GM19035 (cell line): ENCODE data around the gene ARNT2.
"Not testable (repeated sequence)": the region's sequence is repeated elsewhere in the genome, so short reads cannot be mapped to it uniquely, and the experiment has no call there.

Source experiments
- ATAC-seq: cut with Tn5 transposase; IDR thresholded peaks from one replicate; pipeline ENCODE4 v1.9.1; 2021; ENCODE audit not compliant: unreplicated experiment

ARNT2 gene

DNA sequence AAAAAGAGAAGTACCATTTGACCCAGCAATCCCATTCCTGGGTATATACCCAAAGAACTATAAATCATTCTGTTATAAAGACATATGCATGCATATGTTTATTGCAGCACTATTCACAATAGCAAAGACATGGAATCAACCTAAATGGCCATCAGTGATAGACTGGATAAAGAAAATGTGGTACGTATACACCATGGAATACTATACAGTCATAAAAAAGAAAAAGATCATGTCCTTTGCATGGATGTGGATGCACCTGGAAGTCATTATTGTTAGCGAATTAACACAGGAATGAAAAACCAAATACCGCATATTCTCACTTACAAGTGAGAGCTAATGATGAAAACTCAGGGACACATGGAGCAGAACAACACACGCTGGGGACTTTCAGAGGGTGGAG lies 106.8 kb downstream of the ARNT2 start:
- ATAC-seq = not testable (repeated sequence)

DNA sequence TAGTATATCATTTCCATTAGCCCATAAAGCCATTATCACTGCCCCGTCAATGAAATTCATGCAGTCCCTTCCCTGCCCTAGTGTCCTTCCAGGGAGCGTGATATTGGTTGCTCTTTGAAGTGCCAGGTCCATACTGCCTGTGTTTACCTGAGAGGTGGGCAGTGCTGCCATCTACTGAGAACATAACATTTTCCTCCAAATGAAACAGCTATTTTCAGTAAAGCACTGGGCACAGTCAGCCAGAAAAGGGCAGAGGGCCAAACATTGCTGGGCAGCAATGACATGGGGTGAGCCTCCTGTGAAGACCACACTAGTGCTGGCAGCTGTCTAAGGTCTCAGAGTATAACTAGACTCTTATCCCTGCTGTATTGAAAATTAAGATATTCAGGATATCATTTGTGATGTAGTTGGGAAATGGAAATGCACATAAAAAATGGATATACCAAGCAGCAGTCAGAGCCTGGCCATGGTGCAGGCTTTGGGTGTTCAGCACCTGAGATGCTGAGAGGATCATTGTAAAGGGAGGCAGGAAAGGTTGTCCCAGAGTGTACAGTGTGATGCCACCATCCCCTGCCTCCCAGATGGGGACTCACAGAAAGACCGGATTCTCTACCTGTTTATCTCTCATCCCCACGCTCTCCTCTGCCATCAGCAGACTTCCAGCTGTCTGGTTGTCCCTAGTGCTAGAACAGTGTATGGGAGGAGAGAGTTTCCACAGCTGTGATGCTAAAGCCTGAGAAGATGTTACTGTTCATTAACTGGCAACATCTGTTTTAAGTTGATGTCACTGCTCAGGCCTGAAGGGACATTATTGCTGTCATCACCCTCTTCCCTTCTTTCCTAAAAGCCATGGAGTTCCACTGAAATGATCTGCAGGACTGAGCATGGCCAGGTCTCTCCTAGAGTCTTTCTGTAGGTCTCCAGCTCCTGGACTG lies 108.8 kb downstream of the ARNT2 start:
- ATAC-seq = no peak

DNA sequence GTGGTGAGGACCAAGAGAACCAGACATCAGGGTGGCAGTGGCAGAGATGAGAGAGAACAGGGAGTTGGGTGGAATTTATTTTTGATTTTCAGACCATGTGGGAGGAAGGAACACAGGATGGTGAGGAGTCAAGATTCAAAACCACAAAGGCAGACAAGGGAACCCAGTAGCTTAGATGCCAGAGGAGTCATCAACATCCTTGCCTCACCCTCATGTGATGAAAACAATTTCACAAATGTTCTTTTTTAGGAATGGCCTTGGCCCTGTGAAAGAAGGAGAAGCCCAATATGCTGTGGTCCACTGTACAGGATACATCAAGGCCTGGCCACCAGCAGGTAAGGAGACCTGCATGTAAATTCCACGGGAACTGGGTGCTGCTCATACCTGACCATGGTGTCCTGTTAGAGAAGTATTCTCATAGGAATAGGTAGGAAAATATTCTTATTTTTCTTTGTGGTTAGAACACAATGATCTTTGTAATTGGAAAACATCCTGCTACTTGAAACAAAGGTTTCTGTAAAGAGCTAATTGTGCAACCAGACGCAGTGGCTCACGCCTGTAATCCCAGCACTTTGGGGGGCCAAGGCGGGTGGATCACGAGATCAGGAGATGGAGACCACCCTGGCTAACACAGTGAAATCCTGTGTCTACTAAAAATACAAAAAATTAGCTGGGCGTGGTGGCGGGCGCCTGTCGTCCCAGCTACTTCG lies 110.0 kb downstream of the ARNT2 start:
- no peak for ATAC-seq

DNA sequence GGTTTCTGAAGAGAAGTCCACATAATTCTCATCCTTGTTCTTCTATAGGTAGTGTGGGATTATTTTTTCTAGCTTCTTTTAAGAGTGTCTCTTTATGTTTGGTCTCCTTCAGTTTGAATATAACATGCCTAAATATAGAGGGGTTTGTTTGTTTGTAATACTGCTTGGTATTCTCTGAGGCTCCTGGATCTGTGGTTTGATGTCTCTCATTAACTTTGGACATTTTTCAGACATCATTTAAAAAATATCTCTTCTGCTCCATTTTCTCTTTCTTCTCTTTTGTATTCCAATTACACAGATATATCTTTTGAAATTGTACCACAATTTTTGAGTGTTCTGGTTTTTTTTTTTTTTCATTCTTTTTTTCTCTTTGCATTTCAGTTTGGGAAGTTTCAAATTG lies 113.1 kb downstream of the ARNT2 start:
- no peak for ATAC-seq

DNA sequence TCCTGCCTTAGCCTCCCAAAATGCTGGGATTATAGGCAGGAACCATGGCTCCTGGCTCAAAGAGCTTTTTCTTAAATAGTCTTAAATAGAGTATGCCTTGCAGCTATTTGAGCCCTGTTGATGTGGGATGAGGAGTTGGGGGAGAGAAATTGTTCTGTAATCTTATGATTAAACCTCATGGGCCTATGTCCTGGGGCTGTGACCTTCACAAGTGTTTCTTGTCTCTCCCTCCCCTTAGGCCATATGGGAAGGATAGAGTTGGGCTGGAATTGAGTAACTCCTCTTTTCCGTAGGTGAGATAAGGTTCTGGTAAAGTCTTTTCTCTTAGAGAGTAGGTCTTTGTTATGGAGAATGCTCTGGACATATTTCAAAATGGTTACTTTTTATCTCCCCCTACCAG lies 114.3 kb downstream of the ARNT2 start:
- no peak for ATAC-seq

DNA sequence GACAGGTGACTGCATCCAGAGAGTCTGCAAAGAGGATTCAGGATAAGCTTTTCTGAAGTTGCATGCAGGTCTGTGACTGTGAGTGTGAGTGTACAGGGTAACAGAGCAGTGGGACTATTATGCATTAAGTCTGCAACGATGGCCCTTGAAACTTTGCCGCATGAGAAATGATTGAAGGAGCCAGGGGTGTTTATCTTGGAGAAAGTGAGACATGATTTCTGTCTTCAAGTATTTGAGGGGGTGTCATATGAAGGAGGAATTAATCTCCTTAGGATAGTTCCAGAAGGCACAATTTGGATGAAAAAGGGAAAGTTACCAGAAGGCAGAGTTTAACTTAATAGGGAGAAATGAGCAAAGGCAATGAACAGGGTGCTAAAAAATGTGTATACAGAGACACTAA lies 119.6 kb downstream of the ARNT2 start:
- ATAC-seq = no peak

DNA sequence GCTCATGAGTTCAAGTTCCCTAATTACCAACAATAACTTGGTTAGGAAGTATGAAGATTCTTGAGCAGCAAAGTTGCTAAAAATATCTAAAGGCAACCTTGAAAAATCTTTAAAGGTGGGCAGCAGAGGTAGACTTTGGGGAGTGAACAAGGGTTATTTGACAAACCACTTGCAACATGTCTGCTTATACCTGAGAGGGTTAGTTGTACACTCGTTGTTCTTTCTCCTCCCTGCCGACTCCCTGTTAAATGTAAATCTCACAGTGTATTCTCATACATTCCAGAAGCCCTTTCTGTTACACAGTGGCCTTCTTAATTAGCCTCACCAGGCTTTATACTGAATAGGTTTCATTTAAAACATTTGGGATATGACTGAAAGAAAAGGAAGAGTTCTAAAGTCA lies 121.7 kb downstream of the ARNT2 start:
- ATAC-seq = no peak

DNA sequence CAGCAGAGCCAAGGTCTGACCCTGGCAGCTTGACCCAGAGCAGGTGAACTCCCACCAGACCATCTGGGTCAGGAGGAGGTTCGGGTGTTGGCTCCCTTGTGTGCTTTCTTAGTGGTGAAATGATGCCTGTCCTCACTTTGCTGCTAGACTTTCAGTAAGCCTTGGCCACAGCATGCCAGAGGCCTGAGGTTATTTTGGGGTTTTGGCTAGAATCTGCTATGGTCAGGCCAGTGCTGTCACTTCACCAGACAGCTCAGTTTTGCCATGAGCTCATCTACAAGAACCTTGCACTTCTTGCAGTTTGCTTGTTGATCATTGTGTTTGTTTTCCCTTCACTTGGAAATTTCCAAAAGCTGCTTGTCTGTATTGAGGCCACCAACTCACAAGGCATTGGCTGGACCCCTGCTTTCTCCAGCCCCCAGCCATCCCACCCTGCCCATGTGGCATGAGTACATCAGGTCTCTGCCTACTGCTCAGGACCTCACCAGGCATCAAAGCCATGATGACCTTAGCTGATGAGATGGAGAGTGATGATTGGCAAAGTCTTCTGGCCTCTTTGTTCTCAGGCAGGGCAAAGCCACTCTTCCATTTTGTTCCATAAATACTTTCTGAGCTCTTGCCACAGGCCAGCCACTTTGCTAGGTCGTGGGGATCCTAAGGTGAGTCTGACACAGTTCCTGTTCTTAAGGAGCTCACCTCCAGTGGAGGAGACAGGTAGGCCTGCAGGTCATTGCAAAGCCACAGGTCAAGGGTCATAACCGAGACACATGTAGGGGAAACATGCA lies 122.6 kb downstream of the ARNT2 start:
- ATAC-seq = no peak

DNA sequence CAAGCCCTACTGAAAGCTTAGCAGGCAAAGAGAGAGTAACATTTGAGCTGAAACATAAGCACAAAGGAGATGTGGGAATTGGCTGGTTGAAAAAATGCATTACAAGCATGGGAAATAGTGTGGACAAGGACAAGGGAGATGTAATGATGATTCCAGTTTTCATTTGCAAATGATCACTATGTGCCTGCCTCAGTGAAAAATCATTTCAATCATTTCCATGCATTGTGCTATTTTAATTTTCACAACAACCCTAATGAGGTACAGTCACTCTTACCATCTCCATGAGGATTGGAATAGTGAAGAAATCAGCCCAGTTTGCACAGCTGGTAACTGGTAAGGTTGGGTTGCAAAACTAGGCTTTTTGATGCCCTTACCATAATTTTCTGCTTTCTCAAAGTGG lies 123.2 kb downstream of the ARNT2 start:
- no peak for ATAC-seq

DNA sequence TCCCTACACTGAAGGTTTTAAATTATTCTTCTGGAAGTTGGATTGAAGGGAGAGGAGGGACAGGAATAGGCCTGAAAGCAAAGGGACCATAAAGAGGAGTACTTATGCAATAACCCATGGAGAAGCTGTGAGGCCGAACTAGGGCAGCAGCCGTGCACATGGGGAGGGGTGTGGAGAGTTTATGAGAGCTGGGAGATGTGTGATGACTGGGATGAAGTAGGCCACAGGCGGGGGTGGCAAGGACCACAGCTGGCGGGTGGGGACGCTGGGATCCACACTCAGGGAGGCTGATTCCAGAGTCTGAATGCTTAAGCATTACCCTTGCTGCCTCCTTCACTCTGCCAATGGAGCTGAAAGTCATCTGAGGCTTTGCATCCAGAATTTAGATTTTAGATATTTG lies 123.8 kb downstream of the ARNT2 start:
- no peak for ATAC-seq

DNA sequence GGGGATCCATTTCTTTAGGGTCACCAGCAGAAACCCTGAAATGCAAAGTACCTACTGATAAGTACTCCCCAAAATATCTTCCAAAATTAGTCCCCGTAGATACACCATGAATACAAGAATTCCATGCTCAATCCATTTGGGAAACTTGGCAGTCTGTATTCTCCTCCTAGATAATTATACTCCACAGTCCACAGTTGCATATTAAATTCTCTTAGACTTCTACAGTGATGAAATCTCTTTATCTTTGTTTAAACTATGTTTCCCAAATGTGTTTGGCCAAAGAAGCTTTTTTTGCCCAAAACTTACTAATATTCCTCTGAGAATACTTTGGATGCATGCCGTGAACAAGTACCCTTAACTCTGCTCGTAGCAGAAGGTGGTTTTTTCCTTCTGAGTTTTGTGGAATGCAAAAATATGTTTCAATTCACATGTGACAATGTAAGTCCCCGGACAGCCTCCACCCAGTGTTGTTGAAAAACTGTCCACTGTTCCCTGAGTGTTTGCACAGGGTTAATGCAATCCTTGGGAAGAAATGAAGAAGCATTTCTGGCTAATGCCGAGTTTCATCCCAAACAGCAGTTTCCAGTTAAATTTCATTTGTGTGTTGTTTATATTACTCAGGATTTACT lies 126.7 kb downstream of the ARNT2 start:
- ATAC-seq = no peak

DNA sequence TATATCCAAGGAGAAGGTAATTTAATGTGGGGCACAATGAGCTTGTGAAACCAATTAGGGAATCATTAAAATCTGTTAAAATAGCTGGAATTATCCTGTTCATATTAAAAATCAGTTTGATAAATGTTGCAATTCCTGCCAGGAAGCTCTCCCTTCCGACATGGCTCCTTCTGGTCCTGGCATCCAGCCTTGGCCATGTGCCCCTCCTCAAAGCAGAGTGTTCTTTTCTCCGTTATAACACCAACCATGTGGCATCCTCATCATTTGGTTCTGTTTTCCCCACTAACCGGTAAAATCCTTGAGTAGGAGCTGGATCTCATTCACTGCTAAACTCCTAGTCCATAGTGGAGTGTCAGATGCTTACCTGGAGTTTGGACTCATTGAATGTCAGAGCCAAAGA lies 127.2 kb downstream of the ARNT2 start:
- no peak for ATAC-seq

DNA sequence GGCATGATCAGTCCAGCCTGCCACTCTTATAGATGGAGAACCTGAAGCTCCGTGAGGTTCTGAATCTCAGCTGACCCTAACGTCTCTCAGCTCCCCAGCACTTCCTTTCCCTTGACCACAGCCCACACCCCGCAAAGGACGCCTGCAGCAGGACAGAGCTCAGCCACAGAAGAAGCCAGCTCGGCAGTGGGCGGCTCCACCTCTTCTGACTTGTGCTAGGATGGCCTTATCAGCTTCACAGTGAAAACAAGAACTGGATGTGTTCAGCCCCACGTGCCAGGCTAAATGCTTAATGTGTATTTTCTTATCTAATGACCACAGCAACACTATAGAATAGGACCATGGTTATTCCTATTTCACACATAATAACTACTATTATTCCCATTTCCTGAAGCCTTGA lies 127.6 kb downstream of the ARNT2 start:
- ATAC-seq = no peak

DNA sequence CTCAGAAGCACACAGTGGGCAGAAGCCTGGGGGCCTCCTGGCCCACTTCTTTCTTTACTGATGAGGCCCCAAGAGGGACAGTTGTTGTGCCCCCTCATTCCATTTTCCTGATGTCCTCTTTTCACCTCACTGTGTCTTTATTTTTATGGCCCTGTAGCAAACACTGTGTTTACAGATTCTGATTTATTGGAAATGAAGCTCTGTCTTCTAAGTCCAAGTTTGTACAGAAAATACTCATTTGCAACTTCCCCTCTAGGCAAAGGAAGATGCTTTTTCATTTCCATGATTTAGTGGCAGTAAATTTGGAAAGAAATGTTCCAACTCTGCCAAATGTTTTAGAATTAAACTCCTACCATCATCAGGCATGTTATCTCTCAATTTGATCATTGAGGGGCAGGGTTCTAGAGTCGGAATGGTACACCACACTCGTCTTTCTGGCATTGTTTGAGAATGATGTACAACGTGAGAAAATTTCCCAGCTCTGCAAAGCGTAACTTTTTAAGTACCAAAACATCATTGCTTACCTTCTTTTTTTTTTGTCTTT lies 129.7 kb downstream of the ARNT2 start:
- no peak for ATAC-seq

DNA sequence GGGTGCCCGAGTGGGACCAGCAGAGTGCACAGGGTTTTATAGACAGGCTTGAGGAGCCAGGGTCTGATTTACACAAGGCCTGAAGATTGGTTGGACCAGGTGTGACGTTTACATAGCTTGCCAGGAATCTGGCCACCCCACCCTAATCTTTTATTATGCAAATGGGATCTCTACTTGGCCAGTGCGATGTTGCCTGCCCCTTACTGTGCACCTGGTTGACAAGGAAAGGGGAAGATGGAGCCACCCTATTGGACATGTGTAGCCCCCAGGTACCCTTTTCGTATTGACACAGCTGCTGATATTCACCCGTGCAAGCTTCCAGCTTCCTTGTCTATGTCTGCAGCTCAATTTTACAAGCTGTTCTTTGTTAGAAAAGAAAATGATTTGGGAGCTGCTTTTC lies 132.0 kb downstream of the ARNT2 start:
- ATAC-seq = no peak

DNA sequence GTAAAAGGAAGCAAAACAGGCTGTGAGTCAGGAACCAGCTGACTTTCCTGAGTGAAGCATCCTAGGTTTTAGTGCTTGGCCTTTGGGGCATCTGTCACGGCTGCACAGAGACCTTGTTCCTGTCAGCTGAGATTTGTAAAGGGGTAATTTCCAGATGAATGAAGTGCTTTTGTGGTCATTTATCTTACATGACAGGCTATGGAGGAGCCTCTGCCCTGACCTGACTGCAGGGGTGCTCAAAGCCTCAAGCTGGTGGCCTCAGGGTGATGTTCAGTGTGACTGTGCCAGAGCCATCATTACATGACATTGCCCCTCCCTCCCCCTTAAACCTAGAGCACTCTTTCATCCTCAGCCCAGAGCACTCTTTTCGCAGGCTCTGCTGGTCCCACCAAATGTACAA lies 132.5 kb downstream of the ARNT2 start:
- ATAC-seq = no peak

DNA sequence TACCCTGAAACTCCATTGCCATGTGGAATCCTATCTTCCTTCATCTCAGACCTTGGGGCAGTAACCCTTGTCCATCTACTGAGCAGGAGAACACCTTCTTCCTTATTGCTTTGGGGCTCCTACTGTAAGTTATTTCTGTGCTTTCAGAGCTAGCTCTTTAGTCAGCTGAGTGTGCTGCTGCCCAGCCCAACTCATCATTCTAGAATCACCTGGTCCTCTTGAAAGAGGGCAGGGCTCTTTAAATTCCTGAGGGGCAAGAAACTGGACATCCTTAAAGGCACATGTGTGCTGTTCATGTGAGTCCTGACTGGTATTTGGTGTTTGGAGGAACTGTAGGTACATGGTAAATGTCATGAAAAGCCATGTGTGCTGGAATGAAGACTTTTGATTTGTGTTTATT lies 140.9 kb downstream of the ARNT2 start:
- no peak for ATAC-seq

DNA sequence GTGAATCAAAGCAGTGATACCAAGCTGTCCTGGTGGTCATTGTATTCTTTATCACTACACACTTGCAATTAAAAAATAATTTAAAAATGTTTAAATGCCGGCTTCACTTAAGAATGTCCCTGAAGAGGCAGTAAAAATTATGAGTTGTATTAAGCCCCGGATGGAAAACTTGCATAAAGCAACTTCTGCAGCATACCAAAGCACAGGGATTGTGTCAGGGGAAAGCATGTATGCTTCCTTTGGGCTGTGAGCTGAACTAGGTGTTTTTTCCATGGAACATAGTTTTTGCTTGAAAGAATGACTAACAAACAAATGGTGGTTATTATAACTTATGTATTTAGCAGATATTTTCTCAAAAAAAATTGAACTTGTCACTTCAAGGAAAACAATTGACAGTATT lies 143.1 kb downstream of the ARNT2 start:
- ATAC-seq = no peak

DNA sequence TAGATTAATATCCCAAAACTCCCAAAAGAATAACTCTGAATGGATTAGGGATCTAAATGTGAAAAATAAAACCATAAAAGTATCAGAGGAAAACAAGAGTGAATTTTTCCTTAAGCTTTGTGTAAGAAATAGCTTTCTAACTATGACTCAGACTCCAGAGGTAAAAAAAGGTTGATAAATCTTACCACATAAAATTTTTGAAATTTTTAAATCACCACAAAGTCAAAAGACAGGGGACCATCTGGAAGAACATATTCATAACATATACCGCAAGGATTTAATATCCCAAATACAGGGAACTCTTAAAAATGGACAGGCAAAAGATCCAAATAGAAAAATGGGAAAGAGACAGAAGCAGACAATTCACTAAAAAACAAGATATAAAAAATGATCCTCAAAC lies 145.0 kb downstream of the ARNT2 start:
- ATAC-seq = no peak

DNA sequence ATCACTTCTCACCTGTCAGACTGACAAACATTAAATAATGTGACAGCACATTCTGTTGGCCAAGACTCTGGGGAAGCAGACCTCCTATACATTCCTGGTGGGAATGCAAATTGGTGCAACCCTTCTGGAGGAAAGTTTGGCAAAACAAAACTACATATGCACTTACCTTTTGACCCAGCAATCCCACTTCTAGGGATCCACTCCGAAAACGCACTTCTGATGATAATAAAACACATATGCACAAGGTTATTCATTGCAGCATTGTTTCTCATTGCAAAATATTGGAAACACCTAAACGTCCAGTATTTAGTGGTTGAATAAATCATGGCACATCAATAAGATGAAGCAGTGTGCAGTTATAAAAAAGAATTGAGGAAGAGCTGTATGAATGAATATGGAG lies 145.5 kb downstream of the ARNT2 start:
- no peak for ATAC-seq
